Activated CD4-positive, alpha-beta T cell treated with anti-CD3 and anti-CD28 coated beads, Interleukin-2, amount 10 ng/mL, durations not matched to agents 24 days and 14 days (primary cell): ENCODE measurements around the gene CES5A. TPM values are rescaled to one million over a fixed set of nuclear protein-coding genes. Genes with fewer than 3 reads are reported as not detected.
"Not testable (repeated sequence)": the region's sequence is repeated elsewhere in the genome, so short reads cannot be mapped to it uniquely, and the experiment has no call there.

ENCODE experiments used
- DNase-seq: peaks from one replicate; pipeline ENCODE4 v3.0.0; 2022
- H3K27ac Mint-ChIP-seq: one replicate; pipeline ENCODE4 v1.8.0; 2022; ENCODE audit warnings: mild to moderate bottlenecking, mixed read lengths
- H3K27me3 Mint-ChIP-seq: one replicate; pipeline ENCODE4 v1.8.0; 2022; ENCODE audit warnings: mixed read lengths
- H3K36me3 Mint-ChIP-seq: one replicate; pipeline ENCODE4 v1.8.0; 2022; ENCODE audit warnings: low read depth, mild to moderate bottlenecking, mixed read lengths
- H3K4me1 Mint-ChIP-seq: one replicate; pipeline ENCODE4 v1.8.0; 2021; ENCODE audit warnings: mixed read lengths
- H3K4me3 Mint-ChIP-seq: one replicate; pipeline ENCODE4 v1.8.0; 2022; ENCODE audit warnings: mild to moderate bottlenecking, moderate library complexity, mixed read lengths
- H3K9me3 Mint-ChIP-seq: one replicate; pipeline ENCODE4 v1.8.0; 2021; ENCODE audit warnings: mixed read lengths
- intact Hi-C: fragments of 100-400 bp; cut with micrococcal nuclease; formaldehyde crosslinking; loops from one replicate; pipeline ENCODE4 v1.15.1; 2023
- total RNA-seq: library from RNA; stranded (reverse); gene quantifications from 2 replicates; pipeline ENCODE4 v1.2.3, GENCODE V29; 2022

The CES5A gene
- total RNA-seq, 1 donor from 2014 or later, result not detected

DNA sequence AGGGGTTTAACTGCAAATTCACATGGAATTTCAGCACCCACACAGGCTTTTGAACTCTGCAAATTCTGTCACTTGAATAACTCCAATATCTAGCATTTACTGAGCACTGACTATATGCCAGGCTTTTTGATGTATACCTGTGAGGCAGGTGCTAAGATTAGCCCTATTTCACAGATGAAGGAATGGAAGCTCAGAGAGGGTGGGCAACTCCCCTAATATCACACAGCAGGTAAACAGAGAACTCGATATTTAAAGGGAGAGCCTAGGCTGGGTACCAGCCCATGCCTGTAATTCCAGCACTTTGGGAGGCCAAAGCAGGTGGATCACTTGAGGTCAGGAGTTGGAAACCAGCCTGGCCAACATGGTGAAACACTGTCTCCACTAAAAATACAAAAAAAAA lies 17.5 kb downstream of the CES5A start:
- DNase-seq, H3K4me1 Mint-ChIP-seq, H3K9me3 Mint-ChIP-seq, H3K4me3 Mint-ChIP-seq, H3K27me3 Mint-ChIP-seq, H3K27ac Mint-ChIP-seq, H3K36me3 Mint-ChIP-seq, intact Hi-C loops: not testable (repeated sequence)

DNA sequence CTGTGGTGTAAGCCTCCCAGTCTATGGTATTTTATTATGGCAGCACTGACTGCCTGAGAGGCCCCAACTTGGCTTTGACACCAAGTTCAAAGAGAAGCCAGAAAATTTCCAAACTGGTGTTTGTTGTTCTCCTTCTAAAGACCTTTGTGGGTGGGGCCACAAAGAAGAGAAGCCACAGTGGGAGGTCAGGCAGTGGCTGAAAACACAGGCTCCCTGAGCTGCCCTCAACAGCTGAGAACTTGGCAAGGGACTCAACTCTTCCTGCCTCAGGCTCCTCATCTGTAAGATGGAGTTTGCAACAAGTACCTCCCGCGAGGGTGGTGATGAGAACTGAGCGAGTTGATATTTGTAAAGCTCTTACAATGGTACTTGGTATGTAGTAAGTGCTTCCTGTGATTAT lies 18.2 kb downstream of the CES5A start:
- Mint-ChIP-seq H3K36me3 (no peaks in the 10 kb centered on the region), H3K27me3 (peaks cover 9% of the 10 kb centered on the region), H3K4me1 (no peaks in the 10 kb centered on the region), H3K9me3 (no peaks in the 10 kb centered on the region), H3K27ac (no peak overlapping the region), H3K4me3 (no peak overlapping the region)
- intact Hi-C loops, result no loop called here
- no peak for DNase-seq

DNA sequence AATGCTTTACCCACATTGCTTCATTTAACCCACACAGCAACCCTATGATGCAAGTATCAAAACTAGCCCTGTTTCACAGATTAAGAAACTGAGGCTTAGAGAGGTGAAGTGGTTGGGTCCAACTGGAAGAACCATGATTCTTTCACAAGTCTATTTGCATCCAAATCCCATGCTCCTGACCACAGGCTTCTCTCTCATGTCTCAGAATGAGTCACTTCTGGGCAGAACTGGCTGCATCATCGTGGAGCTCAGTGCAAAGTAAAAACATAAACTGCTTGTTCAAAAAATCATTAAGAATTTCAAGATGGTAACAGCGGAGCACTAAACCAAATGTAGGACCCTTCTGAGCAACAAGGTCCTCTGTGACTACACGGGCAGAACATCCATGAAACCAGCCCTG lies 22.1 kb downstream of the CES5A start:
- Mint-ChIP-seq H3K9me3 (no peaks in the 10 kb centered on the region), H3K4me3 (no peak overlapping the region), H3K27me3 (peaks cover 7% of the 10 kb centered on the region), H3K4me1 (no peaks in the 10 kb centered on the region), H3K36me3 (no peaks in the 10 kb centered on the region), H3K27ac (no peak overlapping the region)
- no peak for DNase-seq
- intact Hi-C loops, result no loop called here

DNA sequence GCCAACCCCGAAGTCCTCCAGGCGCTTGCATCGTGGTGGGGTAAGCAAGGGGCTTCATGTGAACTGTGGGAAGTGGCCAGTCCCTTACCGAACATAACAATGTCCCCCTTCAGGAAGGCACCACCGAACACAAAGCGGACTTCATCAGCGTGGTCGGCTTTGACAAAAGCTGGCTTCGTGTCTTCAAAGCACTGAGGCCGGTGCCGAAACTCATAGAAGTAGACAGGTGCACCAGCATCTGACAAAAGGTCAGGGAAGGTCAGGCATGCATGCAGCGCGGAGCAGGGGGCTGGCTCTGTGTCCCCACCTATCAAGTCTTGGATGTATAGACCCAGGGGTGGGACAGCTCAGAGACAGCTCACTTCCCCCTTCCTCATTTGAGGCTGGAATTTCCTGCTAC lies 25.6 kb downstream of the CES5A start:
- DNase-seq, result no peak
- Mint-ChIP-seq H3K4me1 (no peaks in the 10 kb centered on the region), H3K4me3 (no peak overlapping the region), H3K27ac (no peak overlapping the region), H3K27me3 (peaks cover 9% of the 10 kb centered on the region), H3K36me3 (no peaks in the 10 kb centered on the region), H3K9me3 (no peaks in the 10 kb centered on the region)
- intact Hi-C loops, result no loop called here

DNA sequence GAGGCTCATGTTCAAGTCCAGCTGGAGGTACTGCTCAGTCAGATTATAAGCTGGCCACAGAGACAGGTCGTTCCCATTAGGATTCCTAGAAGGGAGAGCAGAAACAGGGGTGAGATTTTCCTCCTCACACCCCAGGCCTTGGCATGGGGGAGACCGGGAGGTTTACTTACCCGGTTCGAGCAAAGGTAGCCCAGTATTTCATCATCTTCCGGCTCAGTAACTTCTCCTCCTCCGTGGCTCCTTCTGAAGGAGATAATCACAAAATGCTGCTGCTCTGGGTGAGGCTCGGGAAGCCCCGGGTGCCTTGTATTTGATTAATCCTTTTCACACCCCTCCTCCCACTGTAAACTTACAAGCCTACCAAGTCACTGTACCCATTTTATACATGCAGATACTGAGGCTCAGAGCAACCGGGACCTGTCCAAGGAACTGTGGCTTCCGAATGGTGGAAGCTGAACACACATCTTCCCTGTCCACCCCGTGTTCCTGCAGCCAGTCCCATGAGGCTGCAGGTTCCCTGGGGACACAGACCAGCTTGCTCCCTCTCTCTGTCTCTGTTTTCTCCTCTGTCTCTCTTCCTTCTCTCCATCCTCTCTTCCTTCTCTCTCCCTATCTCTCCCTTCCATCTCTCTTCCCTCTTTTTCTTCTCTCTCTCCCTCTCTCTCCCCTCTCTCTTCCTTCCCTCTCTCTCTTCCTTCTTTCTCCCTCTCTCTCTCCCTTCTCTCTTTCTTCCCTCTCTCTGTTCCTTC lies 28.4 kb downstream of the CES5A start:
- no peak for DNase-seq
- H3K9me3 Mint-ChIP-seq, result no peaks in the 10 kb centered on the region
- H3K4me3 Mint-ChIP-seq, result no peak overlapping the region
- peaks cover 9% of the 10 kb centered on the region for H3K27me3 Mint-ChIP-seq
- H3K27ac Mint-ChIP-seq, result no peak overlapping the region
- H3K36me3 Mint-ChIP-seq, result no peaks in the 10 kb centered on the region
- H3K4me1 Mint-ChIP-seq, result no peaks in the 10 kb centered on the region
- intact Hi-C loops, result no loop called here

DNA sequence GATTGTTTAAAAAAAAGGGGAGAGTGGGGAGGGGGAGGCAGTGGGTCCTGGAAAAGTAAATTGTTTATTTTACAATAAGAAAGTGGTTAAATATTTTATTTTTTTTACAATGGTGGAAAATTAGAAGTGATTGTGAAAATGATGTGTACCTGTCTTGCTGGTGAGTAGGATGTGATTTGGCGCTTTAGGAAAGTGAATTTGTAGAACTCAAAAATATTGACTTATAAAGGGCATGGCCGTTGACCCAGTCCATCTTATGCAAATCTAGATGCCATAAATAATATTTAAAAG lies 32.1 kb downstream of the CES5A start:
- no peak for DNase-seq
- intact Hi-C loops, result loop anchor here (1.0 kb wide), 1 partner anchor 378 kb away; no protein-coding TSS in a partner anchor
- Mint-ChIP-seq H3K27ac (no peak overlapping the region), H3K9me3 (no peaks in the 10 kb centered on the region), H3K4me1 (no peaks in the 10 kb centered on the region), H3K4me3 (no peak overlapping the region), H3K27me3 (peaks cover 8% of the 10 kb centered on the region), H3K36me3 (no peaks in the 10 kb centered on the region)

DNA sequence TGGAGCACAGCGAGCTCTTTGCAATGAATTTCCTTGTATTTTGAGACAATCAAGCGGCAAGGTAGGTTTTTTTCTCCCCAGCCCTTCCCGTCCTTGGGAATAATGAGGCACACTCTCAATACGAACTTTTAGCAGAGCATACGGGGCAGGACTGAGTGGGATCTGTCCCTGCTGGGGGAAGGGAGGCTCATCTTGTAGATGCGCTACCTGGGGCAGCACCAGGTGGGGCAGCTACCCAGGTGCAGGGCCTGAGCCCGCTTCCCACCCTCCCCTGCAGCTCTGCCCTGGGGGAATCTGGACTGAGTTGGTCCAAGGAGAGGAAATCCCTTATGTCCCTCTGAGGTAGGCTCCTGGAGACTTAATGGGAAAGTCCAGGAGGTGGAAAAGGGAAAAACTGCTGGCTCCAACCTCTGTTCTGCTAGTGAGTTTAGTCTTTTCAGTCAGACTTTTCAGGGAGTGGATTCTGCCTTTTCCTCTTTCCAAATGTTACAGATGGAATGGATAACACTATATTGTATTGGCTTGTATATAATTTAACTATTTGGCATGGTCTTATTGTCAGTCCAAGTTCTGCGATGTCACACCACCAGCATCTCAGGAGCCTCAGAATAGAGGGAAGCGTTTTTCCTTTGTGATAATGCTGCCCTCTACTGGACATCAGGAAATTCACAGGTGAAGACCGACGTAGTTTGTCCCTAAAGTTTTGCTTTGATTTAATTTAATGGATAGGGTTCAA lies 32.6 kb downstream of the CES5A start:
- peaks cover 8% of the 10 kb centered on the region for H3K27me3 Mint-ChIP-seq
- intact Hi-C loops, result loop anchor here (1.0 kb wide), 2 partner anchors 130 to 377 kb away; no protein-coding TSS in a partner anchor
- no peaks in the 10 kb centered on the region for H3K4me1 Mint-ChIP-seq
- DNase-seq, result peak; percentile 75
- no peaks in the 10 kb centered on the region for H3K36me3 Mint-ChIP-seq
- no peaks in the 10 kb centered on the region for H3K9me3 Mint-ChIP-seq
- no peak overlapping the region for H3K27ac Mint-ChIP-seq
- no peak overlapping the region for H3K4me3 Mint-ChIP-seq

DNA sequence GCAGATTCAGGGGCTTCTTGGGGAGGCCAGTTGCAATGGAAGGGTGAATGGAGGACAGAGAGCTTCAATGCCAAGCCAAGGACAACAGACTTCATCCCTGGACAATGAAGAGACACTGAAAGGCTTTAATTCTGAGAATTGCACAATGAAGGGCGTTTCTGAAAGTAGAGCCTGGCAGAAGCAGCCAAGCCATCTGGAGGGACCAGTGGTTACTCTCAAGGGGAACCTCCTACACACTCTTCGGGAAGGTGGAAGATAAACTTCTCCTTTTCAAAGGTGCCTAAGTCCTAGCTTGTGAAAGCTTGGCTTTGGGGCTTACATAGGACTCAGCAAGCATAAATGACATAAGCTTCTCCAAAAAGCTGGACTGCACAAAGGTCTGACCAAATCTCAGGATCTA lies 36.1 kb downstream of the CES5A start:
- Mint-ChIP-seq H3K9me3 (no peaks in the 10 kb centered on the region), H3K27ac (no peak overlapping the region), H3K36me3 (no peaks in the 10 kb centered on the region), H3K4me1 (no peaks in the 10 kb centered on the region), H3K27me3 (peaks cover 5% of the 10 kb centered on the region), H3K4me3 (no peak overlapping the region)
- intact Hi-C loops, result no loop called here
- DNase-seq, result no peak

DNA sequence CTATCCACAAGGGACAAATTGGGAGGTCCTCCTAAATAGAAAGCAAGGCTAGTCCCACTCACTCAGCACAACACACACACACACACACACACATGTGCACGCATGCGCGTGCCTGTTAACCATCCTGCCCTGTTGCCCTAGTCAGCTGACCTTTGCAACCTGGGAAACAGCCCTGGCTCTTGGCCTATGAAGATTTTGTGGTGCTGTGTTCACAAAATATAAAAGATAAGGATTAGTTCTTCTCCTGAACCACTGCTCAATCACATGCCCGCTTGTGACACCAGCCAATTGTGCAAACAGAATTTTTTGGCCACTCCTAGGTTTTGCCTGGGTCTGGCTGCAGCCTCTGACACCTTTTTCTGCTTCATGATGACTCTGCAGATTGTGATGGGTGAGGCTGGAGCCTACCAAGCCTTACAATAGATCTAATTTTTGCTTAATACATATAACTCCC lies 39.0 kb downstream of the CES5A start:
- Mint-ChIP-seq H3K27ac (no peak overlapping the region), H3K4me1 (no peaks in the 10 kb centered on the region), H3K4me3 (no peak overlapping the region), H3K9me3 (no peaks in the 10 kb centered on the region), H3K36me3 (no peaks in the 10 kb centered on the region), H3K27me3 (peaks cover 5% of the 10 kb centered on the region)
- intact Hi-C loops, result no loop called here
- DNase-seq, result no peak

DNA sequence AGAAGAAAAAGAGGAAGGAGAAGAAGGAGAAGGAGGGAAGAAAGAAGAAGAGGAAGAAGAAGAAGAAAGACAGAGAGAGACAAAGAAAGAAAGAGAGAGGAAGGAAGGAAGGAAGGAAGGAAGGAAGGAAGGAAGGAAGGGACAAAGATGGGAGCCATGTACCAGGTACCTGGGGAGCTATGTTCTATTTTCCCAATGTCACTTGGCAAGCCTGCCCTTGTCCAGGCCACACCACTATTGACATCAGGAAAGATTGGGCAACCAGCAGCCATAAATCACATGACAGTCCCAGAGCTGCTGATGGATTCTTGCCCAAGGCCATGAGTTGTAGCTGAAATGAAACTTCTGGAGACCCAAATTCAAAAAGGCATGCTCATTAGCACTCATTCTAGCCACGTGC lies 39.6 kb downstream of the CES5A start:
- Mint-ChIP-seq H3K27me3 (peaks cover 5% of the 10 kb centered on the region), H3K27ac (no peak overlapping the region), H3K4me1 (no peaks in the 10 kb centered on the region), H3K4me3 (no peak overlapping the region), H3K36me3 (no peaks in the 10 kb centered on the region), H3K9me3 (no peaks in the 10 kb centered on the region)
- no peak for DNase-seq
- intact Hi-C loops, result no loop called here

DNA sequence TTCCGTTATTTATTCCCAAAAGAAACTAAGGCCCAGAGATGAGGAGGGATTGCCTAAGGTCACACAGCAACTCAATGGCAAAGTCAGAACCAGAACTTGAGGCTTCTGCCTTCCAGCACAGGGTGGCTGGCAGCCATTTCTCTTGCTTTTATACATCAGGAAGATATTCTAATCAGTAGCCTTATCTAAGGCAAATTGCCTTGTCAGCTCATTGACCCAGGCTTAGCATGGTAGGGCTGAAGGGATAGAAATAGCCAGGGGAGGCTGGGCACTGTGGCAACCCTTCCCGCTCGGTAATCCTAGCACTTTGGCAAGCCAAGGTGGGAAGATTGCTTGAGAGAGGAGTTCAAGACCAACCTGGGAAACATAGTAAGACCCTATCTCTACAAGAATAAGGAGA lies 40.0 kb downstream of the CES5A start:
- H3K4me3 Mint-ChIP-seq, H3K27ac Mint-ChIP-seq, H3K27me3 Mint-ChIP-seq: not testable (repeated sequence)

DNA sequence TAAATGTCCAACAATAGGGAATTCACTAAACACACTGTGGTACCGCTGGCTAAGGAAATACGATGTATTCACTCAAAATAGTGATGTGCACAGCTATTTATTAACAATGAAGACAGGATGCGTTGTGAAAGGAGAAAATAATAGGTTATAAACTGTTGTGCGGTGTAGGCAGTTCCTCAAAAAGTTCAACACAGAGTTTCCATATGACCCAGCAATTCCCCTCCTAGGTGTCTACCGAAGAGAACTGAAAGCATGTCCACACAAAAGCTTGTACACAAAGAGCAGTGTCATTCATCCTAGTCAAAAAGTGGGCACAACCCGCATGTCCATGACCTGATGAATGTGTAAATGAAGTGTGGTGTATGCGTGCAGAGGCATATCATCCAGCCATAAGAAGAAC lies 41.1 kb downstream of the CES5A start:
- no peaks in the 10 kb centered on the region for H3K36me3 Mint-ChIP-seq
- H3K4me1 Mint-ChIP-seq, result no peaks in the 10 kb centered on the region
- H3K4me3 Mint-ChIP-seq, result no peak overlapping the region

More for the DNA sequence above, 40.0 kb downstream of the CES5A start:
- intact Hi-C loops, H3K4me1 Mint-ChIP-seq, DNase-seq, H3K9me3 Mint-ChIP-seq, H3K36me3 Mint-ChIP-seq: not testable (repeated sequence)

DNA sequence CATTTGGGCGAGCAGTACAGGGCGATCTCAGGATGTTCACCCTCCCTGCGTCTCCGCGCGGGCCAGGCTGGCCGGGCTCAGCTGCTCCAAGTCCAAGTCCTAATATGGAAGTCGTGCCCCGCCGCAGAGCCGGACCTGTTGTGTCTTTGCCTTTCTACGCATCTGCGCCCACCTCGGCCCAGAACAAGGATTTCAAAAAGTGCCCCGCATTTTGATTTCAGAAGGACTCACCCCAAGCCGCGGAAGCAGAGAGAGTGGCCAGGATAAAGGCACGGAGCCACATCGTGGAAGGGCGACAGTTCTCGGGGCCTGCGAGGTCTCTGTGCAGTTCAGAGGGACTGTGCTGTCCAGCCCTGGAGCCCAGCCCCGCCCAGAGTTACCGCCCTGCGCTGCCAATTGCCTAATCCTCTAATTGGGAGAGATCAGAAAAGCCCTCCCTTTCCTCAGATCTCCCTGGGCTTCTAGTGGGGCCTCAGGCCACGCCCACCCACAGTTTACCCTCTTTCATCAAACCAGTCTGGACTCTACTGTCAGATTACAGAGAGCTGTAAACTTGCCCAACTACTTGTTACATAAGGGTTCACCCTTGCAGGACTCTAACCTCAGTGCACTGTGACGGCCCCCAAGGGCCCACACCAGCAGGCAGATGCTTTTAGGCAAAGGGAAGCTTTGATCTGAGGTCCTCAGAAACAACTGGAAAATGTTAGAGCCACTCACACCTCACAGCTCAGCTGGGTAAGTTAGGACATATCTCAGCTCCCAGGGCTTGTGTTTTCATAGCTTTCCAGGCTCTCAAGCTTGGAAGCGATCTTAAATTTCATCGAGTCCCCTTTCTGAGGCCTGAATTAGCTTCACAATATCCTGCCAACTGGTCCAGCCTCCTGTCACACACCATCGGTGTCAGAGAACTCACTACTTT lies 42.1 kb downstream of the CES5A start, which contains the start of gene CES1:
Gene CES1 (minus strand): TSS at position 324 of the 919 bp plus-strand sequence. CDS start 41 bp downstream, at position 283.
- Mint-ChIP-seq H3K4me1 (no peaks in the 10 kb centered on the region), H3K4me3 (no peak within 1 kb of the TSS), H3K9me3 (no peaks in the 10 kb centered on the region), H3K27me3 (no peaks in the 10 kb centered on the region), H3K36me3 (no peaks in the 10 kb centered on the region), H3K27ac (no peak within 1 kb of the TSS)
- intact Hi-C loops, result no loop called here
- no peak for DNase-seq

More for the DNA sequence above, 41.1 kb downstream of the CES5A start:
- Mint-ChIP-seq H3K9me3 (no peaks in the 10 kb centered on the region), H3K27me3 (peaks cover 2% of the 10 kb centered on the region), H3K27ac (no peak overlapping the region)
- no peak for DNase-seq
- intact Hi-C loops, result no loop called here

DNA sequence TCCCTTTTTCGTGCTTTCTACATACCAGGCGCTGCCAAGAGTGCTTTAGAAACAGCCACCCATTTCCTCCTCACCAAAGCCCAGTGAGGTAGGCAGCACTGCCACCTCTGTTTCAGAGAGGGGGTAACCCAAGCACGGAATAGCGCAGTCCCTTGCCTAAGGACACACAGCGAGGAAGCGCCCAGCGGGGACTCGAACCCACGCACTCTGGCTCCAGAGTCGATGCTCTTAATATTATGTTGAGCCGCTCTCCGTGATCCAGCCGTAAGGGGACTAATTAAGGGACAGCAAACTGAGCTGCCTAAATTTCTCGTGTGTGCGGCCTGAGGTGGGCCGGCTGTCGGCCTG lies 42.8 kb downstream of the CES5A start:
- DNase-seq, result no peak
- Mint-ChIP-seq H3K9me3 (no peaks in the 10 kb centered on the region), H3K36me3 (no peaks in the 10 kb centered on the region), H3K27ac (no peak overlapping the region), H3K27me3 (no peaks in the 10 kb centered on the region), H3K4me3 (no peak overlapping the region), H3K4me1 (no peaks in the 10 kb centered on the region)
- intact Hi-C loops, result no loop called here
